GM12878 (cell line): ENCODE data around the gene GNB5. TPM values are rescaled to one million over a fixed set of nuclear protein-coding genes. Genes with fewer than 3 reads are reported as not detected.

Experiments used
- MYC ChIP-seq: IDR thresholded peaks from 2 replicates; pipeline ENCODE4 v1.6.1; 2011; ENCODE audit warnings: mild to moderate bottlenecking, low read length, moderate library complexity, inconsistent platforms; ENCODE audit not compliant: insufficient read depth, insufficient replicate concordance, insufficient read length, severe bottlenecking
- NR2C1 ChIP-seq: fragments of 450-650 bp; IDR thresholded peaks from 2 replicates; pipeline ENCODE4 v1.6.1; 2017; ENCODE audit warnings: antibody characterized with exemption, mild to moderate bottlenecking, moderate library complexity
- RCOR1 ChIP-seq: conservative IDR thresholded peaks from 2 replicates; pipeline ENCODE4 v1.6.1; 2012; ENCODE audit warnings: low read depth, low read length, improper control_type of control experiment
- SMC3 ChIP-seq: IDR thresholded peaks from 2 replicates; pipeline ENCODE4 v1.6.1; 2011; ENCODE audit warnings: low read length, improper control_type of control experiment, borderline replicate concordance
- SPI1 ChIP-seq: IDR thresholded peaks from 2 replicates; pipeline ENCODE4 v1.6.1; 2011; ENCODE audit warnings: low read depth, mild to moderate bottlenecking, low read length, moderate library complexity, borderline replicate concordance; ENCODE audit not compliant: insufficient read depth
- SREBF2 ChIP-seq: IDR thresholded peaks from 2 replicates; pipeline ENCODE4 v1.6.1; 2012; ENCODE audit warnings: mild to moderate bottlenecking, low read length
- STAT3 ChIP-seq: IDR thresholded peaks from 2 replicates; pipeline ENCODE4 v1.6.1; 2011; ENCODE audit warnings: low read depth, low read length, improper control_type of control experiment
- SUPT20H ChIP-seq: IDR thresholded peaks from 2 replicates; pipeline ENCODE4 v1.6.1; 2011; ENCODE audit warnings: low read depth, mild to moderate bottlenecking, low read length, moderate library complexity, borderline replicate concordance; ENCODE audit not compliant: control insufficient read depth
- WRNIP1 ChIP-seq: IDR thresholded peaks from 2 replicates; pipeline ENCODE4 v1.6.1; 2011; ENCODE audit warnings: low read depth, low read length, improper control_type of control experiment, borderline replicate concordance
- ZNF207 ChIP-seq: fragments of 450-650 bp; IDR thresholded peaks from 2 replicates; pipeline ENCODE4 v1.6.1; 2014; ENCODE audit warnings: antibody characterized with exemption, mild to moderate bottlenecking, borderline replicate concordance
- ZNF24 ChIP-seq: fragments of 450-650 bp; IDR thresholded peaks from 2 replicates; pipeline ENCODE4 v1.6.1; 2017; ENCODE audit warnings: antibody characterized with exemption, mild to moderate bottlenecking
- ZSCAN29 ChIP-seq: fragments of 450-650 bp; IDR thresholded peaks from 2 replicates; pipeline ENCODE4 v1.6.1; 2017; ENCODE audit warnings: mild to moderate bottlenecking, moderate library complexity
- ZZZ3 ChIP-seq: IDR thresholded peaks from 2 replicates; pipeline ENCODE4 v1.6.1; 2011; ENCODE audit warnings: low read depth; ENCODE audit not compliant: control insufficient read depth, insufficient read length
- polyA plus RNA-seq, 11 experiments: library from polyadenylated mRNA; depleted of rRNA in 4 of 11; unstranded in 6 of 11; stranded (reverse) in 5 of 11; fragments of >200 nt; fragmentation: Nextera tagmentation in 4 of 11; fragmentation: Illumina TruSeq in 1 of 11; extraction: Ambion mirVana in 4 of 11; extraction: Trizol in 1 of 11; gene quantifications; 1 replicate in 1 of 11; 2 replicates in 10 of 11; pipeline versions ENCODE4 v1.2.1 to v1.2.3, GENCODE V29; 2011 to 2016; ENCODE audit warnings: inconsistent platforms in 2 of 11, missing spikeins in 2 of 11, low read depth in 1 of 11
- total RNA-seq, 4 experiments: library from RNA; depleted of rRNA in 3 of 4; stranded (reverse); fragments of >200 nt in 3 of 4; fragmentation: Illumina TruSeq in 1 of 4; extraction: Trizol in 1 of 4; gene quantifications; 2 replicates each; pipeline versions ENCODE4 v1.2.1 to v1.2.3, GENCODE V29; 2013 to 2021
- TF ChIP-seq, protein P1 (sequence below): fragments of 450-650 bp; formaldehyde crosslinking; IDR thresholded peaks from 2 replicates; pipeline ENCODE4 v1.4.0; 2020; ENCODE audit warnings: mild to moderate bottlenecking, moderate library complexity
- TF ChIP-seq, protein P2 (sequence below): fragments of 450-650 bp; formaldehyde crosslinking; IDR thresholded peaks from 2 replicates; pipeline ENCODE4 v1.4.0; 2022; ENCODE audit warnings: mild to moderate bottlenecking, moderate library complexity
- TF ChIP-seq, protein P3 (sequence below): IDR thresholded peaks from 2 replicates; pipeline ENCODE4 v1.6.1; 2011; ENCODE audit warnings: borderline replicate concordance, low read depth, mild to moderate bottlenecking, moderate library complexity, mixed read lengths, low read length; ENCODE audit not compliant: insufficient read depth; ENCODE audit errors: extremely low read length

GNB5 gene
- total and polyA plus RNA-seq, 10 of the 15 experiments (the other 5 are each of a cell fraction or from before 2014, with no cell fraction given), result 2.4 to 25.9 (median 15.2) TPM

DNA sequence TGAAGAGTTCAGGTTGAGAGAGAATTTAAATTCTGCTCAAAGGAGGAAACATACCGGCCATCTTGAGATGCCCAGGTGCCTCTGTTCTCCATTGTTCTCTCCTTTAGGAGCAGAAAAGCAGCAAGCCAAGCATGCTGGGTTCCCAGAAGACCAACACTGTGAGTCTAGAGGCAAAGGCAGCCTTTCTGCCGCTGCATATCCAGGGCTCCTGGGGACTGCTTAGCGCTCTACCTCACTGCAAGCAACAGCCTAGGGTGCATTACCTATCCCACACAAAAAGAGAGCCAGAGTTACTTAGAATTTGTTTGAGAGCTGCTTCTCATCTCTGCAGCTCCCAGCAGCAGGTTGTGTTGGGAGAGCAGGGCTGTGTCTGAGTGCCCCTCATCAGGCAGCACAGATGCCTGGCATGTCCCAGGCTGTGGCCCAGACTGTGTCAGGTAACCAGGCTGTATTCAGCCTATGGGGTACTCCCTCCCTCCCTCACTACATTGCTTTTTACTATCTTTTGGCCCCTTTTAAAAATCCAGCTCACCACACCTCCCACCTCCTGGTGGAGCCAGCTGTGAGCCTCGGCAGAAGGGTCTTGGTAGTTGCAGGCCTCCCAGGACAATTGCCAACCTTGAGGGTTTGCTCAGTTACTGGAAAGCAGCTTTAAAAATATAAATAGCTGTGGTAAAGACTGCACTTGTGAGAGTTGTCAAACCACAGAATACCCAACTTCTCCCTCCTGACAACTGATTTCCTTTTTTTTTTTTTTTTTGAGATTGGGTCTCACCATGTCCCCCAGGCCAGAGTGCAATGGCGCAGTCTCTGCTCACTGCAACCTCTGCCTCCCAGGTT, 108.8 kb downstream of the GNB5 start (continued):
- TF ChIP-seq, protein P1, sequence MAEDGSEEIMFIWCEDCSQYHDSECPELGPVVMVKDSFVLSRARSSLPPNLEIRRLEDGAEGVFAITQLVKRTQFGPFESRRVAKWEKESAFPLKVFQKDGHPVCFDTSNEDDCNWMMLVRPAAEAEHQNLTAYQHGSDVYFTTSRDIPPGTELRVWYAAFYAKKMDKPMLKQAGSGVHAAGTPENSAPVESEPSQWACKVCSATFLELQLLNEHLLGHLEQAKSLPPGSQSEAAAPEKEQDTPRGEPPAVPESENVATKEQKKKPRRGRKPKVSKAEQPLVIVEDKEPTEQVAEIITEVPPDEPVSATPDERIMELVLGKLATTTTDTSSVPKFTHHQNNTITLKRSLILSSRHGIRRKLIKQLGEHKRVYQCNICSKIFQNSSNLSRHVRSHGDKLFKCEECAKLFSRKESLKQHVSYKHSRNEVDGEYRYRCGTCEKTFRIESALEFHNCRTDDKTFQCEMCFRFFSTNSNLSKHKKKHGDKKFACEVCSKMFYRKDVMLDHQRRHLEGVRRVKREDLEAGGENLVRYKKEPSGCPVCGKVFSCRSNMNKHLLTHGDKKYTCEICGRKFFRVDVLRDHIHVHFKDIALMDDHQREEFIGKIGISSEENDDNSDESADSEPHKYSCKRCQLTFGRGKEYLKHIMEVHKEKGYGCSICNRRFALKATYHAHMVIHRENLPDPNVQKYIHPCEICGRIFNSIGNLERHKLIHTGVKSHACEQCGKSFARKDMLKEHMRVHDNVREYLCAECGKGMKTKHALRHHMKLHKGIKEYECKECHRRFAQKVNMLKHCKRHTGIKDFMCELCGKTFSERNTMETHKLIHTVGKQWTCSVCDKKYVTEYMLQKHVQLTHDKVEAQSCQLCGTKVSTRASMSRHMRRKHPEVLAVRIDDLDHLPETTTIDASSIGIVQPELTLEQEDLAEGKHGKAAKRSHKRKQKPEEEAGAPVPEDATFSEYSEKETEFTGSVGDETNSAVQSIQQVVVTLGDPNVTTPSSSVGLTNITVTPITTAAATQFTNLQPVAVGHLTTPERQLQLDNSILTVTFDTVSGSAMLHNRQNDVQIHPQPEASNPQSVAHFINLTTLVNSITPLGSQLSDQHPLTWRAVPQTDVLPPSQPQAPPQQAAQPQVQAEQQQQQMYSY (CRISPR knock-in tag), result no peak
- TF ChIP-seq ZZZ3, result no peak
- peak; percentile 32; the same call in 1 of the 2 replicates for TF ChIP-seq SPI1
- no peak for TF ChIP-seq ZNF207
- TF ChIP-seq SUPT20H, result no peak
- TF ChIP-seq SMC3, result peak; percentile 5; the same call in 1 of the 2 replicates
- TF ChIP-seq ZSCAN29, result no peak
- TF ChIP-seq, protein P2, sequence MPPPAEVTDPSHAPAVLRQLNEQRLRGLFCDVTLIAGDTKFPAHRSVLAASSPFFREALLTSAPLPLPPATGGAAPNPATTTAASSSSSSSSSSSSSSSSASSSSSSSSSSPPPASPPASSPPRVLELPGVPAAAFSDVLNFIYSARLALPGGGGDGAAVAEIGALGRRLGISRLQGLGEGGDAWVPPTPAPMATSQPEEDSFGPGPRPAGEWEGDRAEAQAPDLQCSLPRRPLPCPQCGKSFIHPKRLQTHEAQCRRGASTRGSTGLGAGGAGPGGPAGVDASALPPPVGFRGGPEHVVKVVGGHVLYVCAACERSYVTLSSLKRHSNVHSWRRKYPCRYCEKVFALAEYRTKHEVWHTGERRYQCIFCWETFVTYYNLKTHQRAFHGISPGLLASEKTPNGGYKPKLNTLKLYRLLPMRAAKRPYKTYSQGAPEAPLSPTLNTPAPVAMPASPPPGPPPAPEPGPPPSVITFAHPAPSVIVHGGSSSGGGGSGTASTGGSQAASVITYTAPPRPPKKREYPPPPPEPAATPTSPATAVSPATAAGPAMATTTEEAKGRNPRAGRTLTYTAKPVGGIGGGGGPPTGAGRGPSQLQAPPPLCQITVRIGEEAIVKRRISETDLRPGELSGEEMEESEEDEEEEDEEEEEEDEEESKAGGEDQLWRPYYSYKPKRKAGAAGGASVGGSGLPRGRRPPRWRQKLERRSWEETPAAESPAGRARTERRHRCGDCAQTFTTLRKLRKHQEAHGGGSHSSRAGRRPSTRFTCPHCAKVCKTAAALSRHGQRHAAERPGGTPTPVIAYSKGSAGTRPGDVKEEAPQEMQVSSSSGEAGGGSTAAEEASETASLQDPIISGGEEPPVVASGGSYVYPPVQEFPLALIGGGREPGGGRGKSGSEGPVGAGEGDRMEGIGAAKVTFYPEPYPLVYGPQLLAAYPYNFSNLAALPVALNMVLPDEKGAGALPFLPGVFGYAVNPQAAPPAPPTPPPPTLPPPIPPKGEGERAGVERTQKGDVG (CRISPR knock-in tag), result no peak
- no peak for TF ChIP-seq MYC
- peak; percentile 73 for TF ChIP-seq STAT3
- TF ChIP-seq SREBF2, result no peak
- TF ChIP-seq NR2C1, result no peak
- no peak for TF ChIP-seq RCOR1
- TF ChIP-seq, protein P3, sequence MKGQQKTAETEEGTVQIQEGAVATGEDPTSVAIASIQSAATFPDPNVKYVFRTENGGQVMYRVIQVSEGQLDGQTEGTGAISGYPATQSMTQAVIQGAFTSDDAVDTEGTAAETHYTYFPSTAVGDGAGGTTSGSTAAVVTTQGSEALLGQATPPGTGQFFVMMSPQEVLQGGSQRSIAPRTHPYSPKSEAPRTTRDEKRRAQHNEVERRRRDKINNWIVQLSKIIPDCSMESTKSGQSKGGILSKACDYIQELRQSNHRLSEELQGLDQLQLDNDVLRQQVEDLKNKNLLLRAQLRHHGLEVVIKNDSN, result no peak
- no peak for TF ChIP-seq ZNF24
- TF ChIP-seq WRNIP1, result no peak
